GM20000 (cell line): ENCODE results near the gene GPR27.

Source experiments
- DNase-seq: peaks from one replicate; pipeline ENCODE4 v3.0.0; 2012; ENCODE audit warnings: low spot score
- CTCF ChIP-seq: IDR thresholded peaks from 2 replicates; pipeline ENCODE4 v1.5.1; 2012; ENCODE audit warnings: mild to moderate bottlenecking, control low read depth; ENCODE audit errors: extremely low read depth, missing control alignments

GPR27 gene

GRCh38 chr3:71785532-71786216, 32.0 kb downstream of the GPR27 start:
- TF ChIP-seq CTCF = no peak
- peak; percentile 27 for DNase-seq

GRCh38 chr3:71786217-71786549, 32.5 kb downstream of the GPR27 start:
- TF ChIP-seq CTCF = no peak
- no peak for DNase-seq

- TF ChIP-seq CTCF = no peak
- no peak for DNase-seq
Observed at GRCh38 chr3:71786551-71786950, 32.9 kb downstream of the GPR27 start.

GRCh38 chr3:71787851-71788405, 34.3 kb downstream of the GPR27 start:
- TF ChIP-seq CTCF = no peak
- DNase-seq = no peak

GRCh38 chr3:71789922-71790321, 36.3 kb downstream of the GPR27 start:
- no peak for DNase-seq
- no peak for TF ChIP-seq CTCF

GRCh38 chr3:71791634-71792033, 38.0 kb downstream of the GPR27 start:
- TF ChIP-seq CTCF = no peak
- no peak for DNase-seq

- DNase-seq = no peak
- no peak for TF ChIP-seq CTCF
Observed at GRCh38 chr3:71796290-71796689, 42.6 kb downstream of the GPR27 start.
